Measurements from ENCODE around the gene STAT5A.
A peak's percentile ranks its signal among the peaks of the same experiment; 100 is the strongest.
"Not testable (repeated sequence)": the region's sequence is repeated elsewhere in the genome, so short reads cannot be mapped to it uniquely, and the experiment has no call there.

Gene STAT5A

GRCh38 chr17:42286411-42287221, 1.7 kb upstream of the STAT5A start:
- DNase-seq: no peak

- peak; percentile 29 for DNase-seq
These were observed 857 bp upstream of the STAT5A start for GRCh38 chr17:42287305-42287976.

- DNase-seq: peak; percentile 48
These were observed 709 bp downstream of the STAT5A start for GRCh38 chr17:42288803-42289610.

GRCh38 chr17:42289611-42290181, 1.4 kb downstream of the STAT5A start:
- DNase-seq: no peak

- DNase-seq: no peak
These were observed 2.3 kb downstream of the STAT5A start for GRCh38 chr17:42290577-42290976.

GRCh38 chr17:42291129-42291528, 2.8 kb downstream of the STAT5A start:
- no peak for DNase-seq

- DNase-seq: no peak
These were observed 6.4 kb downstream of the STAT5A start for GRCh38 chr17:42294469-42295398.

GRCh38 chr17:42296012-42296411, 7.7 kb downstream of the STAT5A start:
- DNase-seq: no peak

- DNase-seq: not testable (repeated sequence)
These were observed 9.5 kb downstream of the STAT5A start for GRCh38 chr17:42297775-42298174.

- DNase-seq: not testable (repeated sequence)
These were observed 11.1 kb downstream of the STAT5A start for GRCh38 chr17:42299361-42299760.

- not testable (repeated sequence) for DNase-seq
These were observed 11.6 kb downstream of the STAT5A start for GRCh38 chr17:42299913-42300312.

GRCh38 chr17:42301022-42301421, 12.7 kb downstream of the STAT5A start:
- no peak for DNase-seq

- DNase-seq: no peak
These were observed 15.4 kb downstream of the STAT5A start for GRCh38 chr17:42303694-42304093.

GRCh38 chr17:42304187-42305030, 16.1 kb downstream of the STAT5A start:
- DNase-seq: no peak

GRCh38 chr17:42305031-42305330, 16.7 kb downstream of the STAT5A start:
- DNase-seq: not testable (repeated sequence)

- DNase-seq: no peak
These were observed 17.5 kb downstream of the STAT5A start for GRCh38 chr17:42305543-42306384.

GRCh38 chr17:42306385-42306667, 18.0 kb downstream of the STAT5A start:
- DNase-seq: no peak

- no peak for DNase-seq
These were observed 19.1 kb downstream of the STAT5A start for GRCh38 chr17:42307362-42307927.

GRCh38 chr17:42308446-42308845, 20.1 kb downstream of the STAT5A start:
- no peak for DNase-seq

- no peak for DNase-seq
These were observed 20.8 kb downstream of the STAT5A start for GRCh38 chr17:42309142-42309541.
